Measurements from ENCODE around the gene ALK.

The ALK gene

DNA sequence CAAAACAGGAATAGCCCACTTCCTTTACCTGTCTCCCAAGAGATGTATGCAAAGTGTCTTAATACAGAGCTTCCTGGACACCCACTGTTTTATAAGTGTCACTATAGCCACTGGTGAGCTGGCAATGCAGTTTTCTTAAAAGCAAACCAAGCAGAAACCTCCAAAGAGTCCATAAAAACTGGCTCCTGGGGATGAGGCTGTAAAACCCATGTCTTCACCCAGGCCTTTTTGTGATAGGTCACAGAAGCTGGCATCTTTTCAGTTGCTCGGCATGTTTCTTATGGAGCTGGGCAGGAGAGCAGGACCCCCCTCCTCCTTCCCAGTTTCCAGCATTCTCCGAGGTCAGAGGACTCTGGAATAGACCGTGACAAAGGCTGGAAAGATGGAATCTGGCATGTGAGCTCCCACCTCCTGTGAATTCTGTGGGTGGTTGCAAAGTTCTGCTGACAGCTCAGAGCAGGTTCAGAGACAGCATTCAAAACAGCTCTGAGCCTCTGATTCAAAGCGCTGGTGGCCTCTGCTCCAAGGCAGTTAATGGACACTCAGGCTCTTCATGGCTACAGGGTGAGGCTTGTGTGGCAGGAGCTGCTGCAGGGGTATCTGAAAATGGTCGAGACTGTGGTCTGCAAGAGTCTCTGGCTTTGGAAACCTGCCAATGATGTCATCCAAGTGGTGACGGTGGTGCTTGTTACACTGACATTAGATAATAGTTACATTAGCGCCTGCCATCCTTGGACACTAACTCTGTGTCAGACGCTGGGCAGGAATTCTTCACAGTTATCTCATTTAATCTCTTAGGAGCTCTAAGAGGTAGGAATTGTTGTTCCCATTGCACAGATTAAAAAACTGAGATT is 522.8 kb downstream of the ALK start:
- DNase-seq (ENCODE audit: low read depth) = no peak

GRCh38 chr2:29397713-29398112 is 523.7 kb downstream of the ALK start:
- no peak for DNase-seq (ENCODE audit: low read depth)

DNA sequence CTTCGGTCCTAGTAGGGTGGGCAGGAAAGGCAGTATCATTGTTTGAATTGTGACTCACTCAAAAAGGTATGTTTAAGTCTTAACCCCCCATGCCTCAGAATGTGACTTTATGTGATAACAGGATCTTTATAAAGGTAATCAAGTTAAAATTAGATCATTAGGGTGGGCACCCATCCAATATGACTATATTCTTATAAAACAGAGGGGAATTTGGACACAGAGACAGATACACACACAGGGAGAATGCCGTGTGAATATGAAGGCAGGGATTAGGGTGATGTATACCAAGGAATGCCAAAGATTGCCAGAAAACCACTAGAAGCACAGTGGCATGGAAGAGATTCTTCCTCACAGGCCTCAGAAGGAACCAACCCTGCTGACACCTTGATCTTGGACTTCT is 524.3 kb downstream of the ALK start:
- no peak for DNase-seq (ENCODE audit: low read depth)

DNA sequence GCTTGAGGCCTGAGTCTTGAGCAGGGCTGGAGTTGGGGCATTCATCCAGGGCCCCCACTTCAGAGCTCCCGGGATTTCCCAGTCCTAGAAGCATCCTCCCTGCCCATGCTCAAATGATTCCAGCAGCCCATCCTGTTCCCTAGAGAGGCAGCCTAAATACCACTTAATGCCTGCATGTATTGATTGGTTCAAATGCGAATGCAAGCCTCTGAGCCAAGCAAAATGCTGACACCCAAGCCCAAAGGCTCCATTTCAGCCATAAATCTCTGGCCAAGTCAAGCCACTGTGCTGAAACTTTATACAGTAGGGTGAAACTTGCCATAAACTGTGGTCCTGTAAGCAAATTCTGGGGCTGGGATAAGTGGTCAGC is 526.4 kb downstream of the ALK start:
- no peak for DNase-seq (ENCODE audit: low read depth)

DNA sequence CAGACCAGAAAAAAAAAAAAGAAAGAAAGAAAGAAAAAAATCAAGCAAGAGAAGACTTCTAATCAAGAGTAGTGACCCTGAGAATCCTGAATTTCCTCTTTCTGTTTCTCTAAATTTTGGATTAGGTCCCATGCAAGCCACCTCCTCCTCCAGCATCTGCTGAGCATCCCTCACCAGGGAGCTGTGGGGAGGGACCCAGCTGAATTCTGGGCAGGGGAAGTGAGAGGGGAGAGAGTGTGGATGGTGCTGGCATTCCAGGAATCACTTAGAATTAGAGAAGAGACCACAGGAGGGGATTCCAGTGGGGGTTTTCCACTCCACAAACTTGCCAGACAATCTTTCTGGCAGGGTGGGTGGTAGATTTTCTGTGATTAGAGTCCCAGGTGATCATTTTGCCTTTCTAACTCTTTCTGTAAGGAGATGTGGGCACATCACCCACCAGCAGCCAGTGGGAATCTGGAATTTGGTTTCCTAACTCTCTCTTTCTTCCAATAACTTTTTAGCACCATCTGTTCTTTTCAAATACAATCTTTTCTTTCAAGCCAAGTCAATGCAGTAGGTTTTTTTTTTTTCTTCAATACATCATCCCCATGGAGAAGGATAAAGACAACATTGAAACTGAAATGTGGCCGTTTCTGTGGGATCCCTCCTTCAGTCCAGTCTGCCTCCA is 526.9 kb downstream of the ALK start:
- DNase-seq (ENCODE audit: low read depth) = no peak

DNA sequence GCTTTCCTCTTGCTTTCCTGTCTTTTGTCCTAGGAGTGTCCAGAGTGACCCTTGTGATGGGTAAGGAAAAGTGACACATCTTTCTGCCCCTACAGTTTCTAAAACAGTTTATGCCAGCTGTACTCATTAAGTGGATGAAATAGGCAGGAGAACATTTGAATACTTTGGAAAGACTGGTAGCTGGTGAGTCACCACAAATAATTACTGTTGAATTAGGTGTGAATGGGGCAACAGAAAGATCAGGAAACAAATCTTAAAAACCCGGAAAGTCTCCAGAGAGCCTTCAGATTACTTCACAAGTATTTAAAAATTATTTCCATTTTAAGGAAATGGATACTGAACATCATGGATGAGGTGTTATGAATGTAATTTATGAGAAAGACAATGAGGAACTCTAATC is 527.7 kb downstream of the ALK start:
- no peak for DNase-seq (ENCODE audit: low read depth)

GRCh38 chr2:29392774-29393173 is 528.6 kb downstream of the ALK start:
- no peak for DNase-seq (ENCODE audit: low read depth)

DNA sequence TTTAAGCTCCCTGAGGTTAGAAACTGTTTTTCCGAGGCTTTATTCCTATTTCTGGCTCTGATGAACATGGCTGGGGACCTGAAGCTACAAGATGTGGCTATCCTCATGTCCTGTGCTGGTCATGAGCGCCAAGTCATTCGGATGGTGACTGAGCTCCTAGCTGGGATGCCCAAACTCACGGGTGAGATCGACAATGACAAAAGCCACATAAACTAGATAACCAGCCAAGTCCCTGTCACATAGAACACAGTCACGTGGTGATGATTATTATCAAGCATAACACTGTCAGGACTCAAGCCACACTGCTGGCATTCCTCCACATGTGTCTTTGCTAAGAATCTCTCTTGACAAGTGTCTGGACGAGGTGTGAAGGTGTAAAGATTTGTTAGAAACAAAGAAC is 531.2 kb downstream of the ALK start:
- no peak for DNase-seq (ENCODE audit: low read depth)

GRCh38 chr2:29389686-29390085 is 531.7 kb downstream of the ALK start:
- no peak for DNase-seq (ENCODE audit: low read depth)

GRCh38 chr2:29388071-29388470 is 533.3 kb downstream of the ALK start:
- no peak for DNase-seq (ENCODE audit: low read depth)

- no peak for DNase-seq (ENCODE audit: low read depth)
Observed at GRCh38 chr2:29382486-29382885, 538.9 kb downstream of the ALK start.

GRCh38 chr2:29377788-29378187 is 543.6 kb downstream of the ALK start:
- DNase-seq (ENCODE audit: low read depth) = no peak

DNA sequence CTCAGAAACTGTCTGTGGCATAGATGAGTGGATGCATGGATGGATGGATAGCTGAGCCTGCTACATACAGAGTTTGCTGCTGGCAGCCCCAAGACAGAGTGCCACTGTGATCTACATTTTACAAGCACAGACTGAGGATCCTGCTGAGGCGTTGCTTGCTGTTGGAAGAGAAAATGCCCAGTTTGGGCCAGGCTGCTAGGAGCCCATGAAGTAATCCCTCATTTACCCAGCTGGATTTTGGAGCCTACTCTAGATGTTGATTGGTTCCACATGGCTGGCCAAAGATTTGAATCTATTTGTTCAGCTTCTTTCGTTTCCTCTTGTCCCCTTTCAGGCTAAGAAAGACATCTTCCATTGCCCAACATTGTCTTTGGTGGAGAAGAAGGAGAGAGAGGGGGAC is 544.8 kb downstream of the ALK start:
- no peak for DNase-seq (ENCODE audit: low read depth)

DNA sequence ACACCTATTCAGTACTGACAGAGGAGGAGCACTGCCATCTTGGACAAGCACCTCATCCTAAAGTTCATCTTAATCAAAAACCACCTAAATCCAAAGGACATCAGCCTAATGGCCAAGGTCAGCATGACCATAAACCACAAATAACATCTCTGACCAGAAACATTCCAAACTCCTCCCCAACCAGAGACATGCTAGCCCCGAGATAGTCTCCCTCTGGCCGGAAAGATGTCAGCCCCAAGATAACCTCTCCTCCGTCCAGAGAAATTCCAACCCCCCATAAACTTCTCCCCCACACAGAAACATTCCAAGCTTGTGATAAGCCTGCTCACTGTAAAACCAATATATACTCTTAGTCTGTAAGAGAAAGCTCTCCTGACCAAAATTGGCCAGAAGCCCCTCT is 545.5 kb downstream of the ALK start:
- DNase-seq (ENCODE audit: low read depth) = no peak

GRCh38 chr2:29374823-29375222 is 546.6 kb downstream of the ALK start:
- no peak for DNase-seq (ENCODE audit: low read depth)

DNA sequence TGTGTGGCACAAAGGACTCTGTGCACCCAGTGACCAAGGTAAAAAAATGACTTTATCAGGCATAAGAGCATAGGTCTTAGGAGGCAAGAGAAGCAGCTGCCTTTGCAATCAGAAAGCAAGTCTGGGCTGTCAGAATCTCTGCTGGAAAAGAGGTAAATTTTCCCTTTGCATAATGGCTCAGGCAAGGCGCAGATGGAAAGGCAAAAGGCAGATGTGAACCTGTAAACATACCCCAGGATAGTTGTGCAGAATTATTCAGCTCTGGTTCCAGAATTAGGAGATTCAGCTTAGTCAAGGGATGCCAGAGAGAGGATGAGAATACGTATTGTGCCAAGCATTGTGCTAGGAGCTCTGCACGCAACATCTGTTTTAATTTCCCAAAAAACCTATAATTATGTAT is 547.5 kb downstream of the ALK start:
- no peak for DNase-seq (ENCODE audit: low read depth)

GRCh38 chr2:29372185-29372584 is 549.2 kb downstream of the ALK start:
- DNase-seq (ENCODE audit: low read depth) = no peak

GRCh38 chr2:29370581-29371125 is 550.7 kb downstream of the ALK start:
- DNase-seq (ENCODE audit: low read depth) = no peak

- no peak for DNase-seq (ENCODE audit: low read depth)
Observed at GRCh38 chr2:29370173-29370572, 551.2 kb downstream of the ALK start.

- DNase-seq (ENCODE audit: low read depth) = no peak
Observed at GRCh38 chr2:29368659-29369040, 552.7 kb downstream of the ALK start.

DNA sequence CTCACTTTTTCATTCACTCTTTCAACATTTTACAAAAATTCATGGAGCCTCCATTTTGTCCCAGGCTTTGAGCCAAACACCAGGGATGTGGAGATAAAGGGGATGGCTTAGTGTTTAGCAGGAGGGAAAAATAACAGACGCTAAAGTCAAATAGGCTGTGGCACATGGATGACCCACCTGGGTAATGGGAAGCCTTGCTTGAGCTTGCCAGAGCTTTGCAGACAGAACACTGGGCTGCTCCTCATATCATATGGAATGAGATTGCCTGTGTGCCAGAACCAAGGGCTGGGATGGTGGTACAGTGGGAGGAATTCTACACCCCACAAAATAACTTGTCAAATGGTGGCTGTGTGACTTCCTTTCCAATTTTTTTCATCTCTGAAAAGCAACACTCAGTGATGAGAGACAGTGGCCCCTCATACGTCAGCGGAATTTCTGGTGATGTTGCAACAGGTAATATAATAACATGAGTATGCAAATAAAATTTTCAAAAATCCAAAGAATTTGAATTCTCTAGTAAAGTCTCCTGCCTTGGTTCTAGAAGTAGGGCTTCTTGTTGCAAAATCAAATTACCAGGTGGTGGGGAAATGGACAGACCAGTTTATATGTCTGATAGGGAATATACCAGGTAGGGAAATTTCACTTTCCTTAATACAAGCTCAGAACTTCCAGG is 553.3 kb downstream of the ALK start:
- DNase-seq (ENCODE audit: low read depth) = no peak

GRCh38 chr2:29363111-29363510 is 558.3 kb downstream of the ALK start:
- DNase-seq (ENCODE audit: low read depth) = no peak

DNA sequence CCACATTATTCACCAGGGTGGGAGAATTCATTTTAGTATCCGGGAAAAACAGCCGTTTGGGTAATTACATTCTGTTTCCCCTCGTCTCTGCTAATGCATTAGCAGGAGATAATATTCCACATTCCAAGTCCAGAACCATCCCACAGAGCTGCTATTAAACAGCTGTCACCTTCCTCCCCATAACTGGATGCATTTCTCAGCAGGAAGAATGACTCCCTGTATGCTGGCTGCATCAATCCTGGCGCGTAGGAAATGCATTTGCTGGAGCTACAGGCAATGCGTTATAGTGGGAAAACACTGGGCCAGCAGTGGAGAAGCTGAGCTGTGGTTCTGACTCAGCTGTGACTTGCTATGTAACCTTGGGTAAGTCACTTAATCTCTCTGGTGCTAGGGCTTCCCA is 560.2 kb downstream of the ALK start:
- no peak for DNase-seq (ENCODE audit: low read depth)
